ENCODE results near the gene ERBB4.

ERBB4 gene

GRCh38 chr2:212001325-212001724, 537.3 kb downstream of the ERBB4 start:
- Mint-ChIP-seq H3K4me3 (no peak overlapping the region), H3K4me1 (ENCODE audit: low read depth) (no peaks in the 10 kb centered on the region), H3K27me3 (no peaks in the 10 kb centered on the region), H3K36me3 (ENCODE audit: low read depth) (no peaks in the 10 kb centered on the region), H3K9me3 (no peaks in the 10 kb centered on the region), H3K27ac (no peak overlapping the region)
- no peak for DNase-seq

GRCh38 chr2:211996857-211997256, 541.7 kb downstream of the ERBB4 start:
- DNase-seq = no peak
- Mint-ChIP-seq H3K36me3 (ENCODE audit: low read depth) (no peaks in the 10 kb centered on the region), H3K4me1 (ENCODE audit: low read depth) (no peaks in the 10 kb centered on the region), H3K4me3 (no peak overlapping the region), H3K27me3 (no peaks in the 10 kb centered on the region), H3K27ac (no peak overlapping the region), H3K9me3 (peaks cover 2% of the 10 kb centered on the region)

- Mint-ChIP-seq H3K27ac (no peak overlapping the region), H3K9me3 (peaks cover 2% of the 10 kb centered on the region), H3K4me3 (no peak overlapping the region), H3K36me3 (ENCODE audit: low read depth) (no peaks in the 10 kb centered on the region), H3K27me3 (no peaks in the 10 kb centered on the region), H3K4me1 (ENCODE audit: low read depth) (no peaks in the 10 kb centered on the region)
- no peak for DNase-seq
Observed at GRCh38 chr2:211994806-211995205, 543.8 kb downstream of the ERBB4 start.

GRCh38 chr2:211990335-211990734, 548.3 kb downstream of the ERBB4 start:
- H3K4me1 Mint-ChIP-seq (ENCODE audit: low read depth) = no peaks in the 10 kb centered on the region
- H3K9me3 Mint-ChIP-seq = peaks cover 3% of the 10 kb centered on the region
- H3K36me3 Mint-ChIP-seq (ENCODE audit: low read depth) = no peaks in the 10 kb centered on the region
- no peak overlapping the region for H3K27ac Mint-ChIP-seq
- H3K27me3 Mint-ChIP-seq = no peaks in the 10 kb centered on the region
- no peak overlapping the region for H3K4me3 Mint-ChIP-seq
- no peak for DNase-seq

GRCh38 chr2:211986313-211986712, 552.3 kb downstream of the ERBB4 start:
- no peak overlapping the region for H3K27ac Mint-ChIP-seq
- H3K4me1 Mint-ChIP-seq (ENCODE audit: low read depth) = no peaks in the 10 kb centered on the region
- peaks cover 2% of the 10 kb centered on the region for H3K9me3 Mint-ChIP-seq
- H3K27me3 Mint-ChIP-seq = no peaks in the 10 kb centered on the region
- no peak for DNase-seq
- H3K36me3 Mint-ChIP-seq (ENCODE audit: low read depth) = no peaks in the 10 kb centered on the region
- no peak overlapping the region for H3K4me3 Mint-ChIP-seq

- no peak for DNase-seq
- no peaks in the 10 kb centered on the region for H3K36me3 Mint-ChIP-seq (ENCODE audit: low read depth)
Observed at GRCh38 chr2:211985393-211985792, 553.2 kb downstream of the ERBB4 start.

GRCh38 chr2:211982162-211982561, 556.4 kb downstream of the ERBB4 start:
- H3K4me1 Mint-ChIP-seq (ENCODE audit: low read depth) = no peaks in the 10 kb centered on the region
- peaks cover 2% of the 10 kb centered on the region for H3K9me3 Mint-ChIP-seq
- no peaks in the 10 kb centered on the region for H3K27me3 Mint-ChIP-seq
- H3K36me3 Mint-ChIP-seq (ENCODE audit: low read depth) = no peaks in the 10 kb centered on the region
- no peak overlapping the region for H3K4me3 Mint-ChIP-seq
- no peak overlapping the region for H3K27ac Mint-ChIP-seq
- no peak for DNase-seq

More at GRCh38 chr2:211985393-211985792, 553.2 kb downstream of the ERBB4 start:
- H3K27me3 Mint-ChIP-seq = no peaks in the 10 kb centered on the region
- H3K9me3 Mint-ChIP-seq = peaks cover 2% of the 10 kb centered on the region
- no peak overlapping the region for H3K4me3 Mint-ChIP-seq
- H3K4me1 Mint-ChIP-seq (ENCODE audit: low read depth) = no peaks in the 10 kb centered on the region
- H3K27ac Mint-ChIP-seq = no peak overlapping the region

GRCh38 chr2:211981451-211981850, 557.2 kb downstream of the ERBB4 start:
- Mint-ChIP-seq H3K36me3 (ENCODE audit: low read depth) (no peaks in the 10 kb centered on the region), H3K9me3 (peaks cover 2% of the 10 kb centered on the region), H3K4me1 (ENCODE audit: low read depth) (no peaks in the 10 kb centered on the region), H3K4me3 (no peak overlapping the region), H3K27me3 (no peaks in the 10 kb centered on the region), H3K27ac (no peak overlapping the region)
- no peak for DNase-seq

GRCh38 chr2:211976076-211976475, 562.5 kb downstream of the ERBB4 start:
- Mint-ChIP-seq H3K27me3 (no peaks in the 10 kb centered on the region), H3K9me3 (peaks cover 5% of the 10 kb centered on the region), H3K27ac (no peak overlapping the region), H3K36me3 (ENCODE audit: low read depth) (no peaks in the 10 kb centered on the region), H3K4me3 (no peak overlapping the region), H3K4me1 (ENCODE audit: low read depth) (no peaks in the 10 kb centered on the region)
- DNase-seq = no peak

- H3K36me3 Mint-ChIP-seq (ENCODE audit: low read depth) = no peaks in the 10 kb centered on the region
- H3K4me3 Mint-ChIP-seq = no peak overlapping the region
- no peak overlapping the region for H3K27ac Mint-ChIP-seq
- no peak for DNase-seq
- H3K27me3 Mint-ChIP-seq = no peaks in the 10 kb centered on the region
- H3K4me1 Mint-ChIP-seq (ENCODE audit: low read depth) = no peaks in the 10 kb centered on the region
- H3K9me3 Mint-ChIP-seq = peaks cover 5% of the 10 kb centered on the region
Observed at GRCh38 chr2:211967234-211967633, 571.4 kb downstream of the ERBB4 start.

GRCh38 chr2:211963969-211964368, 574.6 kb downstream of the ERBB4 start:
- Mint-ChIP-seq H3K27me3 (no peaks in the 10 kb centered on the region), H3K4me3 (no peak overlapping the region), H3K27ac (no peak overlapping the region), H3K36me3 (ENCODE audit: low read depth) (no peaks in the 10 kb centered on the region), H3K4me1 (ENCODE audit: low read depth) (no peaks in the 10 kb centered on the region), H3K9me3 (no peaks in the 10 kb centered on the region)
- DNase-seq = no peak

- Mint-ChIP-seq H3K4me1 (ENCODE audit: low read depth) (no peaks in the 10 kb centered on the region), H3K9me3 (peaks cover 5% of the 10 kb centered on the region), H3K4me3 (no peak overlapping the region), H3K36me3 (ENCODE audit: low read depth) (no peaks in the 10 kb centered on the region), H3K27me3 (no peaks in the 10 kb centered on the region), H3K27ac (no peak overlapping the region)
- no peak for DNase-seq
Observed at GRCh38 chr2:211957799-211958198, 580.8 kb downstream of the ERBB4 start.

GRCh38 chr2:211955648-211956047, 583.0 kb downstream of the ERBB4 start:
- no peak for DNase-seq
- Mint-ChIP-seq H3K36me3 (ENCODE audit: low read depth) (no peaks in the 10 kb centered on the region), H3K27me3 (no peaks in the 10 kb centered on the region), H3K27ac (no peak overlapping the region), H3K9me3 (peaks cover 12% of the 10 kb centered on the region), H3K4me3 (no peak overlapping the region), H3K4me1 (ENCODE audit: low read depth) (no peaks in the 10 kb centered on the region)

- no peak for DNase-seq
- no peaks in the 10 kb centered on the region for H3K4me1 Mint-ChIP-seq (ENCODE audit: low read depth)
- no peak overlapping the region for H3K27ac Mint-ChIP-seq
- H3K36me3 Mint-ChIP-seq (ENCODE audit: low read depth) = no peaks in the 10 kb centered on the region
- H3K4me3 Mint-ChIP-seq = no peak overlapping the region
- H3K27me3 Mint-ChIP-seq = no peaks in the 10 kb centered on the region
- peaks cover 10% of the 10 kb centered on the region for H3K9me3 Mint-ChIP-seq
Observed at GRCh38 chr2:211948932-211949331, 589.7 kb downstream of the ERBB4 start.

- Mint-ChIP-seq H3K4me3 (no peak overlapping the region), H3K36me3 (ENCODE audit: low read depth) (no peaks in the 10 kb centered on the region), H3K9me3 (peaks cover 5% of the 10 kb centered on the region), H3K27ac (no peak overlapping the region), H3K4me1 (ENCODE audit: low read depth) (no peaks in the 10 kb centered on the region), H3K27me3 (no peaks in the 10 kb centered on the region)
- no peak for DNase-seq
Observed at GRCh38 chr2:211946960-211947359, 591.6 kb downstream of the ERBB4 start.

- H3K4me1 Mint-ChIP-seq (ENCODE audit: low read depth) = no peaks in the 10 kb centered on the region
- no peak overlapping the region for H3K4me3 Mint-ChIP-seq
- no peak overlapping the region for H3K27ac Mint-ChIP-seq
- H3K27me3 Mint-ChIP-seq = no peaks in the 10 kb centered on the region
- no peak for DNase-seq
- no peaks in the 10 kb centered on the region for H3K36me3 Mint-ChIP-seq (ENCODE audit: low read depth)
- H3K9me3 Mint-ChIP-seq = peaks cover 3% of the 10 kb centered on the region
Observed at GRCh38 chr2:211944572-211944971, 594.0 kb downstream of the ERBB4 start.

All from activated T-cell treated with anti-CD3 and anti-CD28 coated beads, Interleukin-2, amount 50 U/mL, for 24 hours (primary cell).